IPS DF 6.9 (cell line): ENCODE data around the gene CAMK1.
"Not testable (repeated sequence)": the region's sequence is repeated elsewhere in the genome, so short reads cannot be mapped to it uniquely, and the experiment has no call there.

Experiments
- DNase-seq: peaks from one replicate; pipeline ENCODE4 v3.0.0-alpha.2; 2013; ENCODE audit warnings: low read depth, low spot score
- H3K27ac ChIP-seq: one replicate; pipeline ENCODE4 v1.5.1; 2013; ENCODE audit warnings: low read length, control low read depth
- H3K27me3 ChIP-seq: 2 replicates; pipeline ENCODE4 v1.6.1; 2013; ENCODE audit warnings: mild to moderate bottlenecking, low read length; ENCODE audit not compliant: control insufficient read depth, insufficient read depth
- H3K36me3 ChIP-seq: 2 replicates; pipeline ENCODE4 v1.6.1; 2013; ENCODE audit warnings: low read length; ENCODE audit not compliant: control insufficient read depth, insufficient read depth
- H3K4me1 ChIP-seq: 2 replicates; pipeline ENCODE4 v1.6.1; 2013; ENCODE audit warnings: low read length; ENCODE audit not compliant: control insufficient read depth, insufficient read depth
- H3K4me3 ChIP-seq: 2 replicates; pipeline ENCODE4 v1.5.1; 2013; ENCODE audit warnings: mild to moderate bottlenecking, low read length
- H3K9me3 ChIP-seq: 2 replicates; pipeline ENCODE4 v1.6.1; 2013; ENCODE audit warnings: low read length, inconsistent platforms; ENCODE audit not compliant: control insufficient read depth, insufficient read depth
- WGBS: extraction: QIAGEN DNeasy Blood & Tissue Kit; methylation state at CpG from one replicate; pipeline ENCODE4 v1.1.7; 2013; ENCODE audit warnings: mixed read lengths, missing lambda C conversion rate; ENCODE audit not compliant: insufficient read length, insufficient coverage; 5-methylcytosine and 5-hydroxymethylcytosine counted together

CAMK1 gene

DNA sequence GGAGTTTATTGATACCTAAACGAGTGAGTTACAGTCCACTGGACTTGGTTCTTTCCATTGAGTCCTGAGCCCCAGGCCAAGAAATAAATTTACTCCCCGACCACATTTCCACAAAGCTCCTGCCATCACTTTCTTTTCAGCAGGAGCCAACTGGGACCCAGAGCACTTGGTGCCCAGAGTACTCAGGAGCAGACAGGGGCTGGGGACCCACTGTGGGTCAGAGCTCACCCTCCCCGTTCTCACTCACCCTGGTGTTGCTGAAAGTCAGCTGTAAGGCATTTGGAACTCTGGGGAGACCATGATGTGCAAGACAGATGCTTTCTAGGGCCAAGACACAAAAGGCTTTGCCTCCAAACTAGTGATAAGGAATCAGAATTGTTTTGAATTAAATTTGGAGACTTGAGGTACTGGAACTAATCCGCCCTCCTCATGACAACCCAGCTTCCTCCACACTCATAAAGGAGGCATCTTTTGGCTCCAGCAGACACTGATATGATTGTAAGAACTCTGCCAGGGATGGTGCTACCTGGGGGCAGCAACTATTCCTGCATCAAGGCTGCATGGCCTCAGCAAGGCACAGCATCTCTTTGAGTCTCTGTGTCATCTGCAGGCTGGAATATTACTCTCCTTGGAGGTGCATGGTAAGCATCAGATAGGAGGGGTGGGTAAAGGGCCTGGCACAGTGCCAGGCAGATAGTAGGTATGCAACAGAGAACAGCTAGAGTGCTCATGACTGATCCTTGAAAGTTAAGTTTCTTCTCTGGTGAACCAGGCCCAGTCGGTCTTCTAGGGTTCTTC lies 7.3 kb upstream of the CAMK1 start:
- Histone ChIP-seq H3K27ac (no peak overlapping the region), H3K36me3 (peaks cover 3% of the 10 kb centered on the region; the same call in 1 of the 2 replicates), H3K4me1 (no peaks in the 10 kb centered on the region), H3K27me3 (no peaks in the 10 kb centered on the region), H3K4me3 (no peak overlapping the region), H3K9me3 (no peaks in the 10 kb centered on the region)
- DNase-seq = no peak
- WGBS = 100% methylated on average over 1 of the region's 5 CpGs

DNA sequence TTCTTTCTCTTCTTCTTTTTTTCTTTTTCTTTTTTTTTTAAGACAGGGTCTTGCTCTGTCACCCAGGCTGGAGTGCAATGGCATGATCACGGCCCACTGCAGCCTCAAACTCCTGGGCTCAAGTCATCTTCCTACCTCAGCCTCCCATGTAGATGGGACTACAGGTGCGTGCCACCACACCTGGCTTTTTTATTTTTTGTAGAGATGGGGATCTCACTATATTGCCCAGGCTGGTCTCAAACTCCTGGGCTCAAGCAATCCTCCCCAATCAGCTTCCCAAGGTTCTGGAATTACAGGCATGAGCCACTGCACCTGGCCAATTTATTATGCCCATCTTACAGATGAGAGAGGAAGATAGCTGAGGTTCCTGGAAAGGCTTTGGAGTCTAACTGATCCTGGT lies 1.3 kb upstream of the CAMK1 start:
- not testable (repeated sequence) for H3K27ac ChIP-seq, H3K4me1 ChIP-seq, H3K9me3 ChIP-seq, H3K4me3 ChIP-seq, H3K36me3 ChIP-seq, H3K27me3 ChIP-seq, DNase-seq
- whole genome bisulfite sequencing = no CpG with 5 or more reads among the region's 2 CpGs

DNA sequence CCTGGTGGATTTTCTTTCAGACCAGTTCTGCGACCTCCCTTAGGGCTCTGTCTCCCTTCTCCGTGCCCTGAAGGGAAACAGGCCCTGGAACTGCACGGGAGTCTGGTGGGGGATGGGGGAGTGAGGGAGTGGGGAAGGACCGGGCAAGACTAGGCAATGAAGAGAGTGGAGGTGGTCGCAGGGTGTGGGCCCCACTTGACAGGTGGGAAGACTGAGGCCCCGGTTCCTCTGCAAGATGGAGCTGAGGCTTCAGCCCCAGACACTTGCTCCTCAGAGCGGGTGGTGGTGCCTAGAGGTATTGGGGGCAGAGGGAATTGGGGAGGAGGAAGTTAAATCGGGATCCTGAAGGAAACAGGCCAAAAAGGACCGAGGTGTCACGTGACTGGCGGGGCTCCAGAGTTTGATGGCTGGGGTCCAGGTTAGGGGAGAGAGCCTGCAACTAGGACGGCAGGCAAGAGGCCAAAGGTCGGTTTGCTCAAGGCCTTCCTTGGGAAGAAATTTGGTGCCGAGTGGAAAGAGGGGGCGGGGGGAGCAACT lies 597 bp upstream of the CAMK1 start:
- H3K27ac ChIP-seq = no peak overlapping the region
- H3K36me3 ChIP-seq = no peaks in the 10 kb centered on the region
- H3K9me3 ChIP-seq = no peaks in the 10 kb centered on the region
- WGBS = no CpG with 5 or more reads among the region's 15 CpGs
- peak overlapping the region; percentile 30; the same call in 1 of the 2 replicates for H3K4me3 ChIP-seq
- DNase-seq = no peak
- H3K27me3 ChIP-seq = peaks cover 1% of the 10 kb centered on the region; the same call in 1 of the 2 replicates
- H3K4me1 ChIP-seq = no peaks in the 10 kb centered on the region; the same call in 1 of the 2 replicates

DNA sequence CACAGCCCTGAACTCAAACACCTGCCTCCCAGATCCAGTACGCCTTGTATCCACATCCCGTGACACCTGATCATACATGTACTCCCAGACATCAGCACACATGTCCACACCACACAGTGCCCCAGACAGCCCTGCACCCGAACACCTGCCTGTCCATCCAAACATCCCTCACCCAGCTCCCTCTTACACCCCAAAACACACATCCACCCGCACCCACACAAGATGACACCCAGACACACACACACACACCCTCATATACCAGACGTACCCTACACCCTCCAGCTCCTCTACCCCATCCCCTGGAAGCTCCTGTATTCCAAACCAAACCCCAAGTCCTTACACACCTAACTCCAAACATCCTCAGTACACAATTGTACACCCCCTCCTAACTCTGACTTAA lies 735 bp downstream of the CAMK1 start:
- no peak overlapping the region for H3K27ac ChIP-seq
- no peaks in the 10 kb centered on the region for H3K9me3 ChIP-seq
- H3K36me3 ChIP-seq = no peaks in the 10 kb centered on the region
- H3K4me1 ChIP-seq = no peaks in the 10 kb centered on the region; the same call in 1 of the 2 replicates
- DNase-seq = no peak
- H3K27me3 ChIP-seq = peaks cover 1% of the 10 kb centered on the region; the same call in 1 of the 2 replicates
- 100% methylated on average over 2 of the region's 5 CpGs for WGBS
- no peak overlapping the region for H3K4me3 ChIP-seq

DNA sequence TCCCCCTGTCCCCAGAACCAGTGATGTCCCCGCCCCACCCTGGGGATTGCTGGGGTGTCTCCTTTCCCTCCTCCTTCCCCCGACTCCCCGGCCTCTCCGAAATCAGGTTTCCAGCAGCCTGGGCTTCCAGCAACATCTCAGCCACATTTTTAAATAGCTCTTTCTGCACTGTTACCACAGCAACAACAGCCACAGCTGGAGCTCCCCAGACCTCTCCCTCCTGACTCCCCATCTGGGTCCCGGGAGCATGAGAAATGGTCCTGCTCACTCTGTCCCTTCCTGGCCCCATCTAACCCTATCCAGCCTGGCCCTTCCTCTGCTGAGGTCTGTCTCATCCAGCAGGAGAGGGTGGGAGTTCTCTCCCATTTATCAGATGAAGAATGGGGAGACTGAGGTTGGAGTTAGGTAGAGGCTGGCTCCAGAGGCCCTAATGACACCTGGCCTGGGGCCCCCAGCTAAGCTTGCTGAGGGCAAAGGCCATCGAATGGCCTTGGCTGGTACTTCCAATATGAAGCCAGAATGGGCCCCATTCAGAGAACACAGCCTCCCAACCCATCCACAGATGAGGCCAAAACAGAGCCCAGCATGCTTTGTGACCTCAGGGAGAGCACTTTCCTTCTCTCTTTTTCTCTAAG lies 1.5 kb downstream of the CAMK1 start:
- Histone ChIP-seq H3K9me3 (no peaks in the 10 kb centered on the region), H3K27me3 (peaks cover 1% of the 10 kb centered on the region; the same call in 1 of the 2 replicates), H3K4me3 (no peak overlapping the region), H3K27ac (no peak overlapping the region), H3K36me3 (no peaks in the 10 kb centered on the region), H3K4me1 (no peaks in the 10 kb centered on the region; the same call in 1 of the 2 replicates)
- DNase-seq = no peak
- WGBS = no CpG with 5 or more reads among the region's 6 CpGs

DNA sequence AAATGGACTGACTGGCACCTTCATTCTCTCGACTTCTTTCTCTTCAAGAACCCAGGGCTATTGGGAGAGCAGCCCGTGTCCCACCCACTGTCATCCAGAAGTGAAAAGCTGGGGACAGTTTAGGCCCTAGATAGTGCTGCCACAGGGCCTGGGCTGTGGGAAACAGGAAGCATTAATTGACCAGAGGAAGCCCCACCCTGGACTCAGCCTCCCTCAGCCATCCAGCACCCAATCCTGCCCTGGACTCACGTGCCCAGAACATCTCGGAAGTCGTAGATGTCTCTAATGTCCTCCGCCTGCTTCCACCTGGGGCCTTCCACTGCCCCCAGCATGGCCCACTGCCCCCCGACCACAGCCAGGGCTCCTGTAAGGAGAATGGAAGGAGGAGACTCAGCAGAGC lies 2.3 kb downstream of the CAMK1 start:
- no peaks in the 10 kb centered on the region; the same call in 1 of the 2 replicates for H3K4me1 ChIP-seq
- no CpG with 5 or more reads among the region's 7 CpGs for WGBS
- H3K27me3 ChIP-seq = peaks cover 1% of the 10 kb centered on the region; the same call in 1 of the 2 replicates
- no peak overlapping the region for H3K27ac ChIP-seq
- DNase-seq = no peak
- no peaks in the 10 kb centered on the region for H3K9me3 ChIP-seq
- H3K36me3 ChIP-seq = no peaks in the 10 kb centered on the region
- H3K4me3 ChIP-seq = no peak overlapping the region

DNA sequence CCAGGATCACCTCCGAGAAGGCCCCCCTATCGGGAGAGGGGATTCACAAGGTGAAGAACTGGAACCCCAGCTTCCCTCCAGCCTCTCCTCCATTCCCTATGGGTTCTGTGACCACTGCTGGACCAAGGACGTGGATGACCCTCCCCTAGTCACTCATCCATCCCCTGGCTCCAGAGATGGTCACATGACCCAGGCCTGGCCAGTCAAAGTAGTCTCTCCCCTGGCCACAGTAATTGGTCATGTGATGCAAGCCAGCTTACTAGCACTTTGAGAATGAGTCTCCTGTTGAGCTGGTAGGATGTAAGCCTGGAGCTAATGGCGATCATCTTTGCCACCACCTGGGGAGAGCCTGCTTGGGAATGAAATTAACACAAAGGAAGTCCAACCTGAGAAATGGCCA lies 3.9 kb downstream of the CAMK1 start:
- Histone ChIP-seq H3K36me3 (no peaks in the 10 kb centered on the region), H3K27ac (no peak overlapping the region), H3K9me3 (no peaks in the 10 kb centered on the region), H3K4me3 (no peak overlapping the region), H3K4me1 (no peaks in the 10 kb centered on the region; the same call in 1 of the 2 replicates), H3K27me3 (peaks cover 1% of the 10 kb centered on the region; the same call in 1 of the 2 replicates)
- WGBS = no CpG with 5 or more reads among the region's 4 CpGs
- DNase-seq = no peak

DNA sequence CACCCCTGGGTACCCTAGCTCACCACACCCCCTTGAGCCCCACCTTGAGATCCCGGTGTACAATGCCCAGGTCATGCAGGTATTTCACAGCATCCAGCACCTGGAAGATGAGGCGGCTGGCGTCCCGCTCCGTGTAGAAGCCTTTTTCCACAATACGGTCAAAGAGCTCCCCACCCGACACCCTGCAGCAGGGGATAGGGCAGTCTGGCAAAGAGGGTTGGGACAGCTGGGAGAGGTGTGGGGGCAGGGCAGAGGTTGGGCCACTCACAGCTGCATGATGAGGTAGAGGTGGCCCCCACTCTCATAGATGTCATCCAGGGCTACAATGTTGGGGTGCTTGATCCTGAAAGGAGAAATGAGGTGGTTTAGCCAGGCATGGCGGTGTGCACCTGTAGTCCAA lies 6.9 kb downstream of the CAMK1 start:
- H3K4me3 ChIP-seq = no peak overlapping the region
- H3K9me3 ChIP-seq = no peaks in the 10 kb centered on the region
- no peaks in the 10 kb centered on the region; the same call in 1 of the 2 replicates for H3K27me3 ChIP-seq
- H3K4me1 ChIP-seq = no peaks in the 10 kb centered on the region
- H3K36me3 ChIP-seq = no peaks in the 10 kb centered on the region; the same call in 1 of the 2 replicates
- no CpG with 5 or more reads among the region's 8 CpGs for WGBS
- DNase-seq = no peak
- H3K27ac ChIP-seq = no peak overlapping the region

DNA sequence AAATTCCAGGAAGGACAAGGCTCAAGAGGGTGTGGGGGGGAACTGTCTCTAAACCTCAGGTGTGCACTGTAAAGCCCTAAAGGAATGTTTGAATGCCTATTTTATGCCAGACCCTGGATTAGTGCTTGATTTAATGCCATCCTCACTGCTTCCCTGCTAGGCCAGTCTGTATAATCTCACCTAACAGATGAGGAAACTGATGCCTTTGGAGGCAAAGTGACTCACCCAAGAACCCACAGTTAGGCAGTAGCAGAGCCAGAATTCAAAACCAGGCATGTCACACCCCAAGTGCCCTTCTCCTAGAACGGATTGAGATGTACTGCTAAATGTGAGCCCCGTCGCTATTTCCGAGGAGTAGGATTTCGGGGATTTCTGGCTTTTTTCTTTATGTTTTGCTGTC lies 7.8 kb downstream of the CAMK1 start:
- DNase-seq = no peak
- H3K4me3 ChIP-seq = no peak overlapping the region
- H3K4me1 ChIP-seq = no peaks in the 10 kb centered on the region
- H3K27ac ChIP-seq = no peak overlapping the region
- WGBS = no CpG with 5 or more reads among the region's 5 CpGs
- H3K27me3 ChIP-seq = no peaks in the 10 kb centered on the region
- H3K9me3 ChIP-seq = no peaks in the 10 kb centered on the region
- peaks cover 3% of the 10 kb centered on the region; the same call in 1 of the 2 replicates for H3K36me3 ChIP-seq

DNA sequence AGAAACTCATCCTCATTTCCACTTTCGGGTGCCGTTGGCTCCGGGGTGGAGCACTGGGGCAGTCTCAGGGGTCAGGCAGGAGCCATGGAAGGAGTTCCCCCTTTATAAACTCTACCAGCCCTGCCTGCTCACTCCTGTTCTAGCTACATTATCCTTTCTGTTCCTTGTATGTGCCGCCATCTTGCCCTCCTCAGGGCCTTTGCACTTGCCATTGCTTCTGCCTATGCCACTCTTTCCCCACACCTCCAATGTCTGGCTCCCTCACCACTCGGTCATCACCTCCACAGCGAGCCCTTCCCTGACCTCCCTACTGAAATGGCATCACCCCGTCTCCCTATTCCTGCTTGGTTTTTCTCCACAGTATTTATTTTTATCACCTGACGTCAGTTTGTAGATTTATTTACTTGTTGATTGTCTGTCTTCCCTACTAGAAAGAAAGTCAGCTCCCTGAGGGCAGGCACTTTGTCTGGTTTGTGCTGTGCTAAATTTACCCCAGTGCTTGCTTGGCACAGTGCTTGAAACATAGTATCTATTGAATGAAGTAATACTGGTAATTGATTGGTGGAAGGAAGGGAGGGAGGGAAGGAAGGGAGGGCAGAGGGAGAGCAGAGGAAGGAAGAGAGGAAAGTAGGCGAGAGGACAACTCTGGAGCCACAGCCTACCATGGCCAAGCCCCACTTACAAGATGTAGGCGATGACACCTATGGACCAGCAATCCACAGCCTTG lies 8.8 kb downstream of the CAMK1 start:
- Histone ChIP-seq H3K27me3 (no peaks in the 10 kb centered on the region), H3K4me1 (no peaks in the 10 kb centered on the region), H3K9me3 (no peaks in the 10 kb centered on the region), H3K27ac (no peak overlapping the region), H3K36me3 (peaks cover 3% of the 10 kb centered on the region; the same call in 1 of the 2 replicates), H3K4me3 (no peak overlapping the region)
- DNase-seq = no peak
- no CpG with 5 or more reads among the region's 10 CpGs for WGBS
